Measurements from ENCODE around the gene CKS2.

DNA sequence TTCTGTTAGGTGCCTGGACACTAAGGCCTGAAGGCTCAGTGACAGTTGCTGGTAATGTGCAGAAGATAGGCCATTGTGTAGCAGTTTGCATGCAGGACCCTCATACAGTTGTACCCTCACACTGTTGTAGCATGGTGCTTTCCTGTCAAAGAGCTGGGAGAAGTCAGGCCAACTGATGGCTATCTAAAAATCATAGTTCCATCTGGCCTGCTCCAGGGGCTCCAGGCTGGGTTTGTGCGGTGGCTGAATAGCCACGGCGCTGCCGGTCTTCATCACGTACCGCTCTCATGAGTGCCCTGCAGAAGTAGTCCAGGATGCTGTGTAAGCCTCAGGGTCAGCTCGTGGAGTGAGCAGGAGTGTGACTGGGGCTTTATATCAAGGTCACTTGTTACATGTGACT is 19.5 kb downstream of the CKS2 start:
- TF ChIP-seq, protein P1, sequence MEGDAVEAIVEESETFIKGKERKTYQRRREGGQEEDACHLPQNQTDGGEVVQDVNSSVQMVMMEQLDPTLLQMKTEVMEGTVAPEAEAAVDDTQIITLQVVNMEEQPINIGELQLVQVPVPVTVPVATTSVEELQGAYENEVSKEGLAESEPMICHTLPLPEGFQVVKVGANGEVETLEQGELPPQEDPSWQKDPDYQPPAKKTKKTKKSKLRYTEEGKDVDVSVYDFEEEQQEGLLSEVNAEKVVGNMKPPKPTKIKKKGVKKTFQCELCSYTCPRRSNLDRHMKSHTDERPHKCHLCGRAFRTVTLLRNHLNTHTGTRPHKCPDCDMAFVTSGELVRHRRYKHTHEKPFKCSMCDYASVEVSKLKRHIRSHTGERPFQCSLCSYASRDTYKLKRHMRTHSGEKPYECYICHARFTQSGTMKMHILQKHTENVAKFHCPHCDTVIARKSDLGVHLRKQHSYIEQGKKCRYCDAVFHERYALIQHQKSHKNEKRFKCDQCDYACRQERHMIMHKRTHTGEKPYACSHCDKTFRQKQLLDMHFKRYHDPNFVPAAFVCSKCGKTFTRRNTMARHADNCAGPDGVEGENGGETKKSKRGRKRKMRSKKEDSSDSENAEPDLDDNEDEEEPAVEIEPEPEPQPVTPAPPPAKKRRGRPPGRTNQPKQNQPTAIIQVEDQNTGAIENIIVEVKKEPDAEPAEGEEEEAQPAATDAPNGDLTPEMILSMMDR (IDR thresholded peaks at IDR 0.05), result no peak
- TF ChIP-seq POLR2A (IDR thresholded peaks at IDR 0.05), result no peak

Measured in lower leg skin (tissue), 3 donors.